Smooth muscle cell of bladder (primary cell): ENCODE measurements around the gene OR11G2. TPM values are rescaled to one million over a fixed set of nuclear protein-coding genes. Genes with fewer than 3 reads are reported as not detected.

Experiments used
- total RNA-seq: library from RNA; depleted of rRNA; stranded (reverse); fragments of >200 nt; gene quantifications from 2 replicates; pipeline ENCODE4 v1.2.3, GENCODE V29; 2014

Gene OR11G2, protein sequence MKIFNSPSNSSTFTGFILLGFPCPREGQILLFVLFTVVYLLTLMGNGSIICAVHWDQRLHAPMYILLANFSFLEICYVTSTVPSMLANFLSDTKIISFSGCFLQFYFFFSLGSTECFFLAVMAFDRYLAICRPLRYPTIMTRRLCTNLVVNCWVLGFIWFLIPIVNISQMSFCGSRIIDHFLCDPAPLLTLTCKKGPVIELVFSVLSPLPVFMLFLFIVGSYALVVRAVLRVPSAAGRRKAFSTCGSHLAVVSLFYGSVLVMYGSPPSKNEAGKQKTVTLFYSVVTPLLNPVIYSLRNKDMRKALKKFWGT
- not detected in 2 replicates for total RNA-seq

DNA sequence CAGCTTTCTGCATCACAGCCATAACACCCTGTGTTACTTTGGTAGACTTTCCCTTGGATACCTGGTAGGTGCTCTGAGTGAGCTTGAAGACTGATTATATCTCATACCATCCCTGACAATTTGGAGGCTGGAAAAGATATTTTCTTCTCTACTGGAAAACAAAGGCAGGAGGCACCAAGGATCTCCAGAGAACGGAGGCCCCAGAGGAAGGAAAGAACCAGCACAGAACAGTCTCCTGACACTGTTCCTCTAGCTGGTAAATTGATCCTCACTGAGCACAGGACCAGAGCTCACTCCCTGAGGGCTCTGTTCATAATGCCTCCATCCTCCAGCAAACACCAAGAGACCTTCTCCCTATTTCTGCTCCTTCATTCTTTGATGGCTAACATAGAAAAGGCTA, at the start of gene OR11G2:
Gene OR11G2 (plus strand): TSS at position 301 of the 400 bp plus-strand sequence. CDS start 6,542 bp downstream, outside the sequence.

DNA sequence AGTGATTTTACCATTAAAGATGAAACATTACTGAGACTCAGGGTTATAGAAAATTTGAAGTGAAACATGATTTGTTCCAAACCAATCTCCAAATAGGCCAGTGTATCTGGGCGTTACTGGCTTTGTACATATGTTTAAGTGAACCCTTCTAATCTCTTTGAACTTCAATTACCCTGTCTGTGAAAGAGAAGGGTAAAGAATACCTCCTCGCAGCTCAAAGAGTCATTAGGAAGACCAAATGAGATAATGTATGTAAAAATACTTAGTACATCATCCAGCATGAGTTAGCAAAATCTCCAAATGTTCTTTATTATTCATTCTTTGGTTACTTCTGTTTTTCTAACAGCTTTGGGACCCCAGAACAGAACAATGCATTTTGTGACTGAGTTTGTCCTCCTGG, 32.7 kb downstream of the OR11G2 start, which contains the start of gene OR11H6:
Gene OR11H6 (plus strand): TSS at position 301 of the 400 bp plus-strand sequence. CDS start 0 bp downstream, at position 301.

DNA sequence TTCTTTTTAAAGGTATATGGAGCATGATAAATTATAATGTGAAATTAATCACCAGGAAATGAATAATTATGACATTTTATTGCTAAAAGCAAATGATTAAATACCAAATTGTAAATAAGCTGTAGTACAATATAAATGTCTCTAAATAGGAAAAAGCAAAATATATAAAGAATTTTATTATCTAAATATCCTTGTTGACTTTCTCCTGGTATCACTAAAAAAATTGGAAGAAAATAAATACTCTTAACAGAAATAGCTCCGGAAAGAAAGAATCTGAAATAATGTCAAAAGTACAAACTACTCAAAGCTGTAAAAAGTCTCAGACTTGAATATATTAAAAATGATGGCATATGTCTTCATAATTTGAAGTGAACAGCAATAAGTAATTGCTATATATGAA, 38.0 kb downstream of the OR11G2 start, which contains the start of gene OR11H7:
Gene OR11H7 (plus strand): TSS at position 301 of the 400 bp plus-strand sequence.

Other genes with a start within 250 kb of the OR11G2 start
- gene OR4K15, start 215.3 kb upstream of the OR11G2 start, total RNA-seq: not detected in 2 replicates
- gene OR4Q2, start 188.7 kb upstream of the OR11G2 start, total RNA-seq: not detected in 2 replicates
- gene OR4K14, start 171.6 kb upstream of the OR11G2 start, total RNA-seq: not detected in 2 replicates
- gene OR4K13, start 154.9 kb upstream of the OR11G2 start, total RNA-seq: not detected in 2 replicates
- not detected in 2 replicates for gene OR4L1, start 130.9 kb upstream of the OR11G2 start, total RNA-seq
- gene OR4K17, start 80.2 kb upstream of the OR11G2 start, total RNA-seq: 0.14 TPM in 1 of 2 replicates, not detected in the other
- gene OR4N5, start 52.1 kb upstream of the OR11G2 start, total RNA-seq: not detected in 2 replicates
- gene OR11H6, start 32.8 kb downstream of the OR11G2 start, total RNA-seq: not detected in 2 replicates
- not detected in 2 replicates for gene OR11H7, start 38.1 kb downstream of the OR11G2 start, total RNA-seq
- gene OR11H4, start 48.4 kb downstream of the OR11G2 start, total RNA-seq: not detected in 2 replicates
- 19.3 and 21.0 TPM in 2 replicates for gene TTC5, start 115.1 kb downstream of the OR11G2 start, total RNA-seq
- gene CCNB1IP1, start 142.4 kb downstream of the OR11G2 start, total RNA-seq: 49.9 and 51.5 TPM in 2 replicates
- 4.3 and 5.6 TPM in 2 replicates for gene PARP2, start 152.7 kb downstream of the OR11G2 start, total RNA-seq
- gene TEP1, start 222.6 kb downstream of the OR11G2 start, total RNA-seq: 10.0 and 16.0 TPM in 2 replicates
- 0.14 and 0.18 TPM in 2 replicates for gene KLHL33, start 245.3 kb downstream of the OR11G2 start, total RNA-seq